ENCODE data around the gene SELE. TPM values are rescaled to one million over a fixed set of nuclear protein-coding genes. Genes with fewer than 3 reads are reported as not detected.
"Not testable (repeated sequence)": the region's sequence is repeated elsewhere in the genome, so short reads cannot be mapped to it uniquely, and the experiment has no call there.

SELE gene
- total RNA-seq, 2 donors from 2014 or later: not detected

DNA sequence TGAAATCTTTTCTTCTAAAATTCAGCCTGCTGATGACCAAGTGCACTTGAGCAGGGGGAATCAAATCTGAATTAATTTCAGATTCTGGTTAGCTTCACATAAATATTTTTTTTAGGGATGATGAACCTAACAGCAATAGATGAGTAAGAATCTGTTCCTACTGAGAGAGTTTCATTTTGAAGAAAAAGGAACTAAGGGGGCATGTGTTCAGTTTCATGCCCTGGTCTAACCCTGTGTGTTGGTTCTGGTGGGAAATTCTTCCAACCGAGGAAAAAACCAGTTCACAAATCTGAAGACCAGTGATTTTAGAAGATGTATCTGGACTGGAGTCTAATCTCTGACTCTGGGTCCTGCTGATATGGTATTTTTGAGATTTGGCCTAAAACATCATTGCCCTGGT lies 36.1 kb downstream of the SELE start:
- H3K36me3 Mint-ChIP-seq: peaks cover 73 to 77% of the 10 kb centered on the region in 2 donors
- H3K9me3 Mint-ChIP-seq: peaks cover 0 to 4% of the 10 kb centered on the region in 2 donors
- DNase-seq (ENCODE audit: low spot score in 2 of 2) (no peak), ATAC-seq (peak; percentile 39 to 43)
- peak overlapping the region; percentile 85 to 92 for H3K27ac Mint-ChIP-seq

- ATAC-seq (no peak), DNase-seq (ENCODE audit: low spot score in 2 of 2) (no peak)
- Mint-ChIP-seq H3K36me3 (peaks cover 64 to 67% of the 10 kb centered on the region in 2 donors), H3K9me3 (peaks cover 0 to 4% of the 10 kb centered on the region in 2 donors), H3K27ac (peak overlapping the region; percentile 85 to 92)
Observed at GRCh38 chr1:169696273-169697100, 37.4 kb downstream of the SELE start.

DNA sequence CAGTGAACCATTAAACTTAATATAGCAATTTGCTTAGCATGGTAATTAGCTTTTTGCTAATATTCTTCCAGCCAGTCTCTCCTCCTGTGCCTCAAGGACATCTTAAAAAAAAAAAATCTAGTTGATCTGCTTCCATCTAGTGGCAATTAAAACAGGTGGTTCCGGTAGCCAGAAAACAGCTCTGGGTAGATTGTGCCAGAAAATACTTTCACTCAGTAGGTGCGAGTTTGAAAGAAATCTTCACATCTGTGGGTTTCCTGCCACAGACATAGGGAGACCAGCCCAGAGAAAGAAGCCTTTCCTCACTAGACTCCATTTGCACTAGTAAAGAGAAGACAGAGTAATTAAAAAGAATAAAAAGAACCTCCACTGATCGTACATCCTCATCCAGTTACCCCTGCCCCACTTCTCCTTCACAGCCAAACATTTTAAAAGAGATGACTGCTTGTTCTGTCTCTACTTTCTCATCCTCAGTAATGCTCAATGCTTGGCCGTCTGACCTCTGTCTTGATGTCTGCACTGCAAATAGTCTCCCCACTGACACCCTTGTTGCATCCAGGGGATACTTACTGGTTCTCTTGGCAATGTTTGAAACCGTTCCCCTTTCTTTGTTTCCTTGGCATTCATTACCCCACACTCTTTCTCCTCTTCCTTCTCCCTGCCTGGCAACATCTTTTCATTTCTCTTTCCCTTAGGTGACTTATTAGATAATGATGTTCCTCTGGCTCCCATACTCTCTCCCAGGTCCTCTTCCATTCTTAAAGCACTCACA lies 39.4 kb downstream of the SELE start:
- Mint-ChIP-seq H3K36me3 (peaks cover 59 to 67% of the 10 kb centered on the region in 2 donors), H3K27ac (peak overlapping the region; percentile 85 to 92), H3K9me3 (no peaks in the 10 kb centered on the region)
- no peak for DNase-seq (ENCODE audit: low spot score in 2 of 2)
- peak; percentile 13 to 19 for ATAC-seq

GRCh38 chr1:169692756-169693460 lies 41.0 kb downstream of the SELE start:
- no peak for DNase-seq (ENCODE audit: low spot score in 2 of 2)
- Mint-ChIP-seq H3K36me3 (peaks cover 44 to 51% of the 10 kb centered on the region in 2 donors), H3K27ac (peak overlapping the region; percentile 85 to 92), H3K9me3 (no peaks in the 10 kb centered on the region)
- ATAC-seq: peak; percentile 73 to 84

DNA sequence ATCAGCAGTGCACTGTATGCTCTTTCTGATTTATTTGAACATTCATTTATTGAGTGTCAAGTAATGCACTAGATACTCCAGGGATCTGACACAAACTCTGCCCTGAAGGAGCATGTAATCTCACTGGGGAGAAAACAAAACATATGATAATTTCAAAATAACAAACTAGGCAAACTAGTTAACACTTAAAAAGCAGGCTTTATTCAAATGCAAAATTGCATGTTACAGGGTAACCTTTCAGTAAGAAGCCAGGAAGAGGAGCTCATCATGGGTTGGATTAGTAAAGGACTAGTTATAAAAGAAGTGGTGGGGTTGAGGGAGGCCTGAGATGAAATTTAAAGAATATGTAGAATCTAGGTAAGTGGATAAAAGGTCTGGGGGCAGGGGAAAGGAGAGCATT lies 43.4 kb downstream of the SELE start:
- Mint-ChIP-seq H3K9me3 (no peaks in the 10 kb centered on the region), H3K27ac (peak overlapping the region; percentile 63 to 85), H3K36me3 (peaks cover 27 to 35% of the 10 kb centered on the region in 2 donors)
- no peak for ATAC-seq
- DNase-seq (ENCODE audit: low spot score in 2 of 2): no peak

- ATAC-seq (no peak), DNase-seq (ENCODE audit: low spot score in 2 of 2) (no peak)
- Mint-ChIP-seq H3K36me3 (peaks cover 16 to 25% of the 10 kb centered on the region in 2 donors), H3K9me3 (no peaks in the 10 kb centered on the region), H3K27ac (peak overlapping the region in 1 of 2 donors; percentile 61)
Observed at GRCh38 chr1:169689395-169689794, 44.5 kb downstream of the SELE start.

DNA sequence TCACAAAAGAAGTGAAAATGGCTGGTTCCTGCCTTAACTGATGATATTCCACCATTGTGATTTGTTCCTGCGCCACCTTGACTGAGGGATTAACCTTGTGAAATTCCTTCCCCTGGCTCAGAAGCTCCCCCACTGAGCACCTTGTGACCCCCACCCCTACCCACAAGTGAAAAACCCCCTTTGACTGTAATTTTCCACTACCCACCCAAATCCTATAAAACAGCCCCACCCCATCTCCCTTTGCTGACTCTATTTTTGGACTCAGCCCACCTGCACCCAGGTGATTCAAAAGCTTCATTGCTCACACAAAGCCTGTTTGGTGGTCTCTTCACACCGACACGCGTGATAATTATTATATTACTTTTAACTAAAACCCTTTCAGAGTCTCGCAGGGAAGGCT lies 45.5 kb downstream of the SELE start:
- not testable (repeated sequence) for ATAC-seq; DNase-seq (ENCODE audit: low spot score in 2 of 2); H3K27ac Mint-ChIP-seq; H3K9me3 Mint-ChIP-seq
- H3K36me3 Mint-ChIP-seq: peaks cover 16% of the 10 kb centered on the region in 2 donors

GRCh38 chr1:169683661-169684060 lies 50.2 kb downstream of the SELE start:
- H3K27ac Mint-ChIP-seq: no peak overlapping the region
- H3K36me3 Mint-ChIP-seq: no peaks in the 10 kb centered on the region
- DNase-seq (ENCODE audit: low spot score in 2 of 2) (no peak), ATAC-seq (no peak)
- H3K9me3 Mint-ChIP-seq: no peaks in the 10 kb centered on the region

- ATAC-seq; H3K9me3 Mint-ChIP-seq; H3K27ac Mint-ChIP-seq; DNase-seq (ENCODE audit: low spot score in 2 of 2); H3K36me3 Mint-ChIP-seq: not testable (repeated sequence)
Observed at GRCh38 chr1:169683168-169683567, 50.7 kb downstream of the SELE start.

DNA sequence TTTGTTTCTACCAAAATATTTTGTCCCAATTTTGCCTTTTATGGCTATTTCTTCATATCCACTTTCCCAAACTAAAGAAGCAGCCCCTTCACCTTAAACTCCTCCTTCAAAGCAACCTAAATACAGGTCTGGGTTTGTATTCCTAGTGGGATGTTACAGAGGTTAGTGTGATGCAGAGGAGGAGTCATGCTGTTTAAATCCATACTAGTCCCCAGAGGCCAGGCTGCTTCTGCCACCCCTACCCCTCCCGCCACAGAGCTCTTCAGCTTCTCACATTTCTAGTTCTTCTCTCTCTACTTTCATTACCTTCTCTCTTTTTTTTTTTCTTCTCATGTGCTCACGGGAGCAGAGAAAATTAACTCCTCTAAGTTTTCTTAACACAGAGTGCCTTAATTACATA lies 51.8 kb downstream of the SELE start:
- ATAC-seq (no peak), DNase-seq (ENCODE audit: low spot score in 2 of 2) (no peak)
- no peaks in the 10 kb centered on the region for H3K9me3 Mint-ChIP-seq
- peak overlapping the region; percentile 74 to 84 for H3K27ac Mint-ChIP-seq
- H3K36me3 Mint-ChIP-seq: no peaks in the 10 kb centered on the region

DNA sequence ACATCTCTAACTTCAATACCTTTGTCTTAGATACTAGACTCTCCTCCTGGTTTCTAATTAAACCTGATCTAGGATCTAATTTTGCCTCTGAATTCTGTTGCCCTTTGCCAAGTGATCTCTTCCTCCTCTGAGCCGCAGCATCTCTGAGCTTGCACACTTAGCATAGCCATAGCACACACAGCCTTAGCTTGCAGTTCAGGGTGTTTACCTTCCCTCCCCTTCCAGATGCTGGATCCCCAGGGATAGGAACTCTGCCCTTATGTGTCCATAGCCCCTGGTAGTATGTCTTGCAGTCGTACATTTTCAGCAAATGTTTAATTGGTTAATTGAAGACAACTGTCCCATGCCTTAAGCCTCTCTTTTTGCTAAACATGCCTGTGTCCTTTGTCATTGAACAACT lies 52.7 kb downstream of the SELE start:
- H3K36me3 Mint-ChIP-seq: no peaks in the 10 kb centered on the region
- no peaks in the 10 kb centered on the region for H3K9me3 Mint-ChIP-seq
- DNase-seq (ENCODE audit: low spot score in 2 of 2): no peak
- H3K27ac Mint-ChIP-seq: peak overlapping the region; percentile 34 to 84
- ATAC-seq: peak; percentile 3 to 28

DNA sequence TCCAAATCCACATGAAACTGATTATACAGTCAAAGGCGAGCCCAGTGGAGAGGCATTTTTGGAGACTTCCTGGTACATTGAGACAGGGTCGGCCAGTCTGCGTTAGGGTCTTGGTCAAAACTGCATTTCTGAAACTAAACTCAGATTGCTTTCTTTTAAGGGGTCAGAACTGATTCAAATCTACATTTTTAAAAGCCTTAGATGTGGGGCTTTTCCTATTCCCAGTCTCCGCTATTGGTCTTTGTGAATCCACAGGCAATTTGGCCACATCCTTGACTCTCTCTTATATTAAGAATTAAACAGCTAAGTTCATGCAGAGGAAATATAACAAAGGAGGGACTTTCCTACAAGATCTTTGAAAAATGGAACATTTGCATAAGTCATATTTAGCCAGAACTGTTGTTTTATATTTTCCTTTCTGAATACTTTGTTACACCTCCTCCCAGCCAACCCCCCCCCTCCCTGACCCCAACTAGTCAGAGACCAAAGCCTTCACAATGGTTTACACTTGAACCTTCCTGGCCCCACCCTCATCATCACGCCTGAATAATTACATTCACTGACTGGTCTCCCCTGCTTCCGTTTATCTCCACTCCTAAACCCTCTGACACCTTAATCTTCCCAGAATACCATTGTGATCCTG lies 53.4 kb downstream of the SELE start:
- peak overlapping the region; percentile 34 to 84 for H3K27ac Mint-ChIP-seq
- ATAC-seq (peak; percentile 71 to 79), DNase-seq (ENCODE audit: low spot score in 2 of 2) (no peak)
- no peaks in the 10 kb centered on the region for H3K9me3 Mint-ChIP-seq
- H3K36me3 Mint-ChIP-seq: no peaks in the 10 kb centered on the region

- Mint-ChIP-seq H3K36me3 (no peaks in the 10 kb centered on the region), H3K27ac (peak overlapping the region in 1 of 2 donors; percentile 84), H3K9me3 (no peaks in the 10 kb centered on the region)
- DNase-seq (ENCODE audit: low spot score in 2 of 2) (no peak), ATAC-seq (peak; percentile 39 to 47)
Observed at GRCh38 chr1:169679692-169680091, 54.2 kb downstream of the SELE start.

DNA sequence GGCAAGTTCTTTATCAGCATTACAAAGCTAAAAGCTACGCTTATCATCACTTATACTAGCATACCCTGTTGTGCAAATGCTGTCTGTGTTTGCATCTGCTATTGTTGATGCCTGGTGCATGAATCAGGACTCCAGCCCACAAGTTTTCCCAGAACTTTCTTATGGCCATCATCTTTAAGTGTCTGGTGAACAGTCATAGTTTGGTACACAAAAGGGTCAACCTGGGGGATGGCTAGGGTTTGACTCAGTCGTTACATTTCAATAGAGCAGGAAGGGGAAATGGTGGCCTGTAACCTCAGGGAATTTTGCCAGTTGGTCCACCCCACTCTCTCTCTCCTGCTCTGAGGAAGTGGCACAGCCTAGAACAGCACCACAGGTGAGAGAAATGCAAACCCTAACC lies 57.9 kb downstream of the SELE start:
- ATAC-seq: peak in 1 of 2 donors; percentile 23

More for the DNA sequence above, 57.9 kb downstream of the SELE start:
- H3K27ac Mint-ChIP-seq: no peak overlapping the region
- H3K9me3 Mint-ChIP-seq: peaks cover 5 to 7% of the 10 kb centered on the region in 2 donors
- DNase-seq (ENCODE audit: low spot score in 2 of 2): no peak
- peaks cover 10 to 11% of the 10 kb centered on the region in 2 donors for H3K36me3 Mint-ChIP-seq
